ENCODE data around the gene PROB1.
"Not testable (repeated sequence)": the region's sequence is repeated elsewhere in the genome, so short reads cannot be mapped to it uniquely, and the experiment has no call there.

DNA sequence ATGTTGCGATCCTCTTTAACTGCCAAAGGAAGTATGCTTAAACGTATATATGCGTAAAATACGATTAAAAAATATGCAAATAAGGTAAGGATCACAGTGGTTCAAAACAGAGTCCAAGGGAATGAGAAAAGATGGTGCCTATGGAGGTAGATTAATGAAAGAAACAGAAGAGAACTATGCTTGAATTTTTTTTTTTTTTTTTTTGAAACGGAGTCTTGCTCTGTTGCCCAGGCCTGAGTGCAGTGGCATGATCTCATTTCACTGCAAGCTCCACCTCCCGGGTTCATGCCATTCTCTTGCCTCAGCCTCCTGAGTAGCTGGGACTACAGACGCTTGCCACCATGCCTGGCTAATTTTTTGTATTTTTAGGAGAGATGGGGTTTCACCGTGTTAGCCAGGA, 49.5 kb downstream of the PROB1 start:
- not testable (repeated sequence) for TF ChIP-seq EZH2 (IDR thresholded peaks at IDR 0.05; ENCODE audit: insufficient read depth, poor library complexity, severe bottlenecking); EZH2phosphoT487 (IDR thresholded peaks at IDR 0.05; ENCODE audit: insufficient read depth, low read depth)
